MCF 10A (cell line): ENCODE results near the gene MND1. TPM values are rescaled to one million over a fixed set of nuclear protein-coding genes. Genes with fewer than 3 reads are reported as not detected.

Source experiments
- BruUV-seq: library from RNA; stranded (reverse); fragments of 400-500 nt; replicated peaks from 2 replicates; lab custom pipeline; 2021; lab: Mats Ljungman, UMichigan
- CTCF ChIA-PET: fragments of 300-600 bp; sonication (Branson Sonifier 250); formaldehyde crosslinking; extraction: SDS; loops from one replicate; lab custom pipeline; 2021; ENCODE audit warnings: antibody characterized with exemption, inconsistent platforms; lab: Yijun Ruan, JAX
- POLR2A ChIA-PET: fragments of 300-600, 350-650 bp; sonication (Branson Sonifier 250); formaldehyde crosslinking; extraction: SDS; loops from one replicate; lab custom pipeline; 2020; ENCODE audit warnings: antibody characterized with exemption, inconsistent platforms; lab: Yijun Ruan, JAX
- DNase-seq: peaks from one replicate; pipeline ENCODE4 v3.0.0-alpha.2; 2018; ENCODE audit not compliant: unreplicated experiment
- H3K27ac Mint-ChIP-seq: one replicate; pipeline ENCODE4 v1.8.0; 2022; ENCODE audit warnings: mild to moderate bottlenecking, low read depth, mixed read lengths; ENCODE audit not compliant: unreplicated experiment
- H3K27me3 Mint-ChIP-seq: one replicate; pipeline ENCODE4 v1.8.0; 2022; ENCODE audit warnings: mixed read lengths; ENCODE audit not compliant: insufficient read depth, unreplicated experiment
- H3K36me3 Mint-ChIP-seq: one replicate; pipeline ENCODE4 v1.8.0; 2022; ENCODE audit warnings: mild to moderate bottlenecking, moderate library complexity, mixed read lengths; ENCODE audit not compliant: insufficient read depth, unreplicated experiment
- H3K4me1 Mint-ChIP-seq: one replicate; pipeline ENCODE4 v1.8.0; 2022; ENCODE audit warnings: mixed read lengths; ENCODE audit not compliant: insufficient read depth, unreplicated experiment
- H3K4me3 Mint-ChIP-seq: one replicate; pipeline ENCODE4 v1.8.0; 2022; ENCODE audit warnings: mild to moderate bottlenecking, moderate library complexity, mixed read lengths; ENCODE audit not compliant: unreplicated experiment
- H3K9me3 Mint-ChIP-seq: one replicate; pipeline ENCODE4 v1.8.0; 2022; ENCODE audit warnings: mixed read lengths; ENCODE audit not compliant: unreplicated experiment
- intact Hi-C: fragments of 100-400 bp; cut with micrococcal nuclease; formaldehyde crosslinking; loops from 2 replicates; pipeline ENCODE4 v1.14.1; 2022
- total RNA-seq: library from RNA; stranded (reverse); gene quantifications from 2 replicates; pipeline ENCODE4 v1.2.3, GENCODE V29; 2022
- TF ChIP-seq, protein P1 (sequence below): fragments of 200-600 bp; IDR thresholded peaks from one replicate; pipeline ENCODE4 v1.8.0; 2022; ENCODE audit warnings: antibody characterized with exemption, mild to moderate bottlenecking; ENCODE audit not compliant: unreplicated experiment

MND1 gene
- total RNA-seq, 1 experiment from 2014 or later: 9.7 TPM

DNA sequence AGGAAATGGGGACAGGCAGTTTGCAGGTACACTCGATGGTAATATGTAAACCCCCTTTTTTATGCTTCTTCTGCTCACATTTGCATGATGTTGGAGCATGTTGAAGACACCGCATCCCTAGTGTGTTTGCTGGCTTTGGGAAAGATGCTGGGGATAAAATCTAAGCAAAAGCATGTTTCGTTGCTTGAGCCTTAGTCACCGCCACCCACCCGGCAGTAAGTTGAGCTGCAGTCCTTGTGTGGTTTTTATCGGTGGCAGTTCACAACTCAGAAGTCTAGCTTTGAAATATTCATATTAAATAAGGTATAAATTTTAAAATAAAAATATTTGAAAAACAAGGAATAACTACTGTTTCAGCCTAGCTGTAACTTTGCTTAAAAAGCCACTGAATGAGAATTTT is 21.7 kb upstream of the MND1 start:
- H3K4me1 Mint-ChIP-seq: no peaks in the 10 kb centered on the region
- TF ChIP-seq, protein P1, sequence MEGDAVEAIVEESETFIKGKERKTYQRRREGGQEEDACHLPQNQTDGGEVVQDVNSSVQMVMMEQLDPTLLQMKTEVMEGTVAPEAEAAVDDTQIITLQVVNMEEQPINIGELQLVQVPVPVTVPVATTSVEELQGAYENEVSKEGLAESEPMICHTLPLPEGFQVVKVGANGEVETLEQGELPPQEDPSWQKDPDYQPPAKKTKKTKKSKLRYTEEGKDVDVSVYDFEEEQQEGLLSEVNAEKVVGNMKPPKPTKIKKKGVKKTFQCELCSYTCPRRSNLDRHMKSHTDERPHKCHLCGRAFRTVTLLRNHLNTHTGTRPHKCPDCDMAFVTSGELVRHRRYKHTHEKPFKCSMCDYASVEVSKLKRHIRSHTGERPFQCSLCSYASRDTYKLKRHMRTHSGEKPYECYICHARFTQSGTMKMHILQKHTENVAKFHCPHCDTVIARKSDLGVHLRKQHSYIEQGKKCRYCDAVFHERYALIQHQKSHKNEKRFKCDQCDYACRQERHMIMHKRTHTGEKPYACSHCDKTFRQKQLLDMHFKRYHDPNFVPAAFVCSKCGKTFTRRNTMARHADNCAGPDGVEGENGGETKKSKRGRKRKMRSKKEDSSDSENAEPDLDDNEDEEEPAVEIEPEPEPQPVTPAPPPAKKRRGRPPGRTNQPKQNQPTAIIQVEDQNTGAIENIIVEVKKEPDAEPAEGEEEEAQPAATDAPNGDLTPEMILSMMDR: no peak
- POLR2A ChIA-PET: interaction anchor here (0.7 kb wide), 1 partner anchor 109 kb away, joined by 3 read pairs; no protein-coding TSS in a partner anchor
- no TSS peak for BruUV-seq
- H3K36me3 Mint-ChIP-seq: peaks cover 13% of the 10 kb centered on the region
- no peak for DNase-seq
- H3K27ac Mint-ChIP-seq: no peak overlapping the region
- no peaks in the 10 kb centered on the region for H3K27me3 Mint-ChIP-seq
- intact Hi-C loops: no loop called here
- CTCF ChIA-PET: interaction anchor here (0.5 to 4.6 kb wide), 4 partner anchors 63 to 180 kb away, joined by 5 to 33 read pairs (median 6); no protein-coding TSS in a partner anchor
- no peaks in the 10 kb centered on the region for H3K9me3 Mint-ChIP-seq
- H3K4me3 Mint-ChIP-seq: no peak overlapping the region

- TF ChIP-seq, protein P1: no peak
- Mint-ChIP-seq H3K27me3 (no peaks in the 10 kb centered on the region), H3K36me3 (peaks cover 9% of the 10 kb centered on the region), H3K9me3 (no peaks in the 10 kb centered on the region), H3K27ac (no peak overlapping the region), H3K4me3 (no peak overlapping the region), H3K4me1 (no peaks in the 10 kb centered on the region)
- CTCF ChIA-PET: interaction anchor here (1.7 to 4.6 kb wide), 2 partner anchors 179 to 182 kb away, joined by 6 to 33 read pairs; no protein-coding TSS in a partner anchor
- POLR2A ChIA-PET: interaction anchor here (0.6 kb wide), 1 partner anchor 14 kb away, joined by 3 read pairs; no protein-coding TSS in a partner anchor
- BruUV-seq: no TSS peak
- intact Hi-C loops: no loop called here
- DNase-seq: no peak
These were observed 20.4 kb upstream of the MND1 start for GRCh38 chr4:153324046-153324445.

DNA sequence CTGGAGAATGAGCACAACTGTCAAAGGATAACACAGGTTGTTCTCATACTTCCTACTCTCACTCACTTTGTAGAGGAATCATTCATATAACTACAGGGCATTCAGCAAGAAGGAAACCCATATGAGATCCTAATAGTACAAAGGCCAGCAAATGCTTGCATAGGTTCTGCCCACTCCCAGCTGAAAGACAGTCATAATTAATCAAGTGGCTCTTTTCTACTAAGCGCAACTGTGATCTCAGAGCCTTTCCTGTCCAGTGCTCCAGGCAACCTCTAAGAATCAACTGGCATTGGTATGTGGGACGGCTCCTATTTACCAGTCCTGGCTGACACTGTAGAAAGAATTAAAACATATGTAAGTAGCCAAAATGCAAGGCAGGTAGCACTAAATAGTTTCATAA is 18.9 kb upstream of the MND1 start:
- no peaks in the 10 kb centered on the region for H3K9me3 Mint-ChIP-seq
- H3K27ac Mint-ChIP-seq: no peak overlapping the region
- intact Hi-C loops: no loop called here
- TF ChIP-seq, protein P1: no peak
- no peak for DNase-seq
- peaks cover 6% of the 10 kb centered on the region for H3K36me3 Mint-ChIP-seq
- H3K4me3 Mint-ChIP-seq: no peak overlapping the region
- no peaks in the 10 kb centered on the region for H3K27me3 Mint-ChIP-seq
- CTCF ChIA-PET: interaction anchor here (0.6 to 1.4 kb wide), 4 partner anchors 175 to 251 kb away, joined by 3 to 4 read pairs (median 3); no protein-coding TSS in a partner anchor
- POLR2A ChIA-PET: interaction anchor here (0.6 to 1.3 kb wide), 3 partner anchors 10 to 328 kb away, joined by 3 to 4 read pairs (median 3); no protein-coding TSS in a partner anchor
- no peaks in the 10 kb centered on the region for H3K4me1 Mint-ChIP-seq
- no TSS peak for BruUV-seq

DNA sequence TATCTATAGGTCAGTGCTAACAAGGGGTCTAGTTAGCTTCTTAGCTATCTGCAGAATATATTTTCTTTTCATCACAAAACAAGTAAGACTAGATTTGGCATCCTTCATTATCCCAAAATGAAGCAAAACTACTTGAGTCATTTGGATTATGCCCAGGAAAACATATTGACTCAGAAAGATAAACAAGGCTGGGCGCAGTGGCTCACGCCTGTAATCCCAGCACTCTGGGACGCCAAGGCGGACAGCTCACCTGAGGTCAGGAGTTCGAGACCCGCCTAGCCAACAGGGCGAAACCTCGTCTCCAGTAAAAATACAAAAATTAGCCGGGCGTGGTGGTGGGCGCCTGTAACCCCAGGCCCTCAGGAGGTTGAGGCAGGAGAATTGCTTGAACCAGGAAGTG is 18.0 kb upstream of the MND1 start:
- ChIA-PET CTCF (interaction anchor here (1.0 to 1.4 kb wide), 4 partner anchors 176 to 241 kb away, joined by 3 to 4 read pairs (median 3); no protein-coding TSS in a partner anchor), POLR2A (interaction anchor here (0.7 to 1.3 kb wide), 5 partner anchors 10 to 792 kb away, joined by 3 to 4 read pairs (median 3); no protein-coding TSS in a partner anchor)
- Mint-ChIP-seq H3K27me3 (no peaks in the 10 kb centered on the region), H3K4me1 (no peaks in the 10 kb centered on the region), H3K36me3 (peaks cover 11% of the 10 kb centered on the region), H3K4me3 (no peak overlapping the region), H3K9me3 (no peaks in the 10 kb centered on the region), H3K27ac (no peak overlapping the region)
- peak; percentile 71 for DNase-seq
- no TSS peak for BruUV-seq
- intact Hi-C loops: no loop called here
- TF ChIP-seq, protein P1: no peak
